Measurements from ENCODE around the gene TSPAN13. TPM values are rescaled to one million over a fixed set of nuclear protein-coding genes. Genes with fewer than 3 reads are reported as not detected.

Gene TSPAN13
- polyA plus RNA-seq, 1 donor from 2014 or later = 315 TPM

DNA sequence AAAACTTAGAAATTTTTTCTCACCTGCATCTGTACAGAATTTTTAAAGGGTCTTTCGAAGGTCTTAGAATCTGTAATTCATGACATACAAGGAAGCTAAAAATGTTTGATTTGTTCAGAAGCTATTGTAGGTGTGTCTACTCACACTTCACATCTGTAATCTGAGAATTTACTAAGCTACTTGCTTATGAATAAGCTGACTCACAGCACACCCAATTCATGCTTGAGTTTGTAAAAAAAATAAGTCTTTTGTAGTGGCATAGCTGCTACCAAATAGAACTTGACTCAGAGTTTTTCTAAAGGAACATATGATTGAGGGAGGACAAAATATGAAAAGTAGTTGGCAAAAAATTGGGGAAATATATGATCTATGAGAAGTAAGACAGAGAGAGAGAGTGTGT lies 64.0 kb downstream of the TSPAN13 start:
- H2AFZ ChIP-seq (ENCODE audit: low read depth, low read length) = no peak overlapping the region

GRCh38 chr7:16818732-16819131 lies 65.2 kb downstream of the TSPAN13 start:
- H3K79me2 ChIP-seq (replicated peaks; ENCODE audit: insufficient read depth, low read length) = no peaks in the 10 kb centered on the region
- TF ChIP-seq SMC3 (conservative IDR thresholded peaks at IDR 0.05; ENCODE audit: poor library complexity) (no peak), RAD21 (conservative IDR thresholded peaks at IDR 0.05) (no peak), REST (IDR thresholded peaks at IDR 0.05; ENCODE audit: borderline replicate concordance) (no peak), TAF1 (IDR thresholded peaks at IDR 0.05; ENCODE audit: low read depth) (no peak), CTCF (IDR thresholded peaks at IDR 0.05; ENCODE audit: poor library complexity, severe bottlenecking) (no peak), MXI1 (conservative IDR thresholded peaks at IDR 0.05; ENCODE audit: poor library complexity, severe bottlenecking) (no peak), EP300 (conservative IDR thresholded peaks at IDR 0.05; ENCODE audit: poor library complexity, severe bottlenecking) (no peak), POLR2AphosphoS5 (IDR thresholded peaks at IDR 0.05) (no peak), EZH2 (IDR thresholded peaks at IDR 0.05; ENCODE audit: borderline replicate concordance, insufficient read depth, low read length, poor library complexity, severe bottlenecking) (no peak)
- H3K9ac ChIP-seq (ENCODE audit: low read length) = no peak overlapping the region
- no peaks in the 10 kb centered on the region for H3F3A ChIP-seq (ENCODE audit: insufficient read depth, low read length, poor library complexity, severe bottlenecking)
- H3K4me3 ChIP-seq (ENCODE audit: low read length) = no peak overlapping the region
- no peaks in the 10 kb centered on the region for H3K9me2 ChIP-seq (ENCODE audit: insufficient read depth, low read length)
- H3K27me3 ChIP-seq (ENCODE audit: insufficient read depth, low read depth, low read length) = no peaks in the 10 kb centered on the region
- H2AFZ ChIP-seq (ENCODE audit: low read depth, low read length) = no peak overlapping the region
- no peaks in the 10 kb centered on the region for H4K20me1 ChIP-seq (ENCODE audit: insufficient read depth)
- no peak overlapping the region for H3K27ac ChIP-seq (ENCODE audit: low read length)
- no peak overlapping the region for H3K4me2 ChIP-seq (ENCODE audit: low read length)
- no peaks in the 10 kb centered on the region for H3K36me3 ChIP-seq (ENCODE audit: insufficient read depth, low read length)
- no peaks in the 10 kb centered on the region for H3K9me3 ChIP-seq (ENCODE audit: low read length)

More for the DNA sequence above, 64.0 kb downstream of the TSPAN13 start:
- H3K36me3 ChIP-seq (ENCODE audit: insufficient read depth, low read length) = no peaks in the 10 kb centered on the region
- no peaks in the 10 kb centered on the region for H3K27me3 ChIP-seq (ENCODE audit: insufficient read depth, low read depth, low read length)
- no peaks in the 10 kb centered on the region for H3K79me2 ChIP-seq (replicated peaks; ENCODE audit: insufficient read depth, low read length)
- H3K4me3 ChIP-seq (ENCODE audit: low read length) = no peak overlapping the region
- H4K20me1 ChIP-seq (ENCODE audit: insufficient read depth) = no peaks in the 10 kb centered on the region
- no peak overlapping the region for H3K9ac ChIP-seq (ENCODE audit: low read length)
- no peaks in the 10 kb centered on the region for H3K9me2 ChIP-seq (ENCODE audit: insufficient read depth, low read length)
- H3K9me3 ChIP-seq (ENCODE audit: low read length) = no peaks in the 10 kb centered on the region
- no peaks in the 10 kb centered on the region for H3F3A ChIP-seq (ENCODE audit: insufficient read depth, low read length, poor library complexity, severe bottlenecking)
- no peak overlapping the region for H3K4me2 ChIP-seq (ENCODE audit: low read length)
- no peak for TF ChIP-seq SMC3 (conservative IDR thresholded peaks at IDR 0.05; ENCODE audit: poor library complexity)
- TF ChIP-seq POLR2AphosphoS5 (IDR thresholded peaks at IDR 0.05) = no peak
- TF ChIP-seq REST (IDR thresholded peaks at IDR 0.05; ENCODE audit: borderline replicate concordance) = no peak
- no peak for TF ChIP-seq EZH2 (IDR thresholded peaks at IDR 0.05; ENCODE audit: borderline replicate concordance, insufficient read depth, low read length, poor library complexity, severe bottlenecking)
- H3K27ac ChIP-seq (ENCODE audit: low read length) = no peak overlapping the region

Data from neural cell (in vitro differentiated cells).